Peyer's patch (tissue), 4 donors: ENCODE measurements around the gene ISLR2. TPM values are rescaled to one million over a fixed set of nuclear protein-coding genes. Genes with fewer than 3 reads are reported as not detected.
A peak's percentile ranks its signal among the peaks of the same experiment; 100 is the strongest.

ENCODE experiments used
- DNase-seq, 3 donors: peaks; one replicate each; pipeline ENCODE4 v3.0.0-alpha.2; 2017 to 2019
- H3K27ac ChIP-seq, 4 donors: fragments of 200-600 bp; sonication (generic); one replicate each; pipeline ENCODE4 v1.5.1; 2016 to 2019
- H3K27me3 ChIP-seq, 2 donors: fragments of 200-600 bp; sonication (generic); one replicate each; pipeline ENCODE4 v1.5.1; 2019
- H3K36me3 ChIP-seq, 3 donors: fragments of 200-600 bp; sonication (generic); one replicate each; pipeline ENCODE4 v1.5.1; 2016 to 2019
- H3K4me1 ChIP-seq, 4 donors: fragments of 200-600 bp; sonication (generic); one replicate each; pipeline ENCODE4 v1.5.1; 2016 to 2019
- H3K4me3 ChIP-seq, 4 donors: fragments of 200-600 bp; sonication (generic); 1 replicate in 3 of 4; 2 replicates in 1 of 4; pipeline ENCODE4 v1.5.1; 2016 to 2019; ENCODE audit warnings: mild to moderate bottlenecking in 1 of 4
- H3K9me3 ChIP-seq, 4 donors: fragments of 200-600 bp; sonication (generic); one replicate each; pipeline ENCODE4 v1.5.1; 2016 to 2019; ENCODE audit warnings: mild to moderate bottlenecking in 1 of 4
- POLR2A ChIP-seq, 2 donors: fragments of 450-650 bp; IDR thresholded peaks; one replicate each; pipeline ENCODE4 v1.5.1; 2017; ENCODE audit warnings: antibody characterized with exemption in 2 of 2, mild to moderate bottlenecking in 2 of 2, moderate library complexity in 2 of 2
- total RNA-seq, 4 donors: library from RNA; depleted of rRNA; stranded (reverse); fragments of >200 nt; gene quantifications; one replicate each; pipeline ENCODE4 v1.1.0, GENCODE V29; 2016
- TF ChIP-seq, protein P1 (sequence below), 6 experiments: fragments of 450-650 bp in 4 of 6; fragments of 200-600 bp in 2 of 6; sonication (generic) in 1 of 6; IDR thresholded peaks; one replicate each; pipeline ENCODE4 v1.5.1; 2017 to 2019; ENCODE audit warnings: antibody characterized with exemption in 6 of 6, mild to moderate bottlenecking in 3 of 6, moderate library complexity in 1 of 6

ISLR2 gene
- total RNA-seq, 4 donors from 2014 or later = 0.66 to 0.94 (median 0.70) TPM; not detected in 1

DNA sequence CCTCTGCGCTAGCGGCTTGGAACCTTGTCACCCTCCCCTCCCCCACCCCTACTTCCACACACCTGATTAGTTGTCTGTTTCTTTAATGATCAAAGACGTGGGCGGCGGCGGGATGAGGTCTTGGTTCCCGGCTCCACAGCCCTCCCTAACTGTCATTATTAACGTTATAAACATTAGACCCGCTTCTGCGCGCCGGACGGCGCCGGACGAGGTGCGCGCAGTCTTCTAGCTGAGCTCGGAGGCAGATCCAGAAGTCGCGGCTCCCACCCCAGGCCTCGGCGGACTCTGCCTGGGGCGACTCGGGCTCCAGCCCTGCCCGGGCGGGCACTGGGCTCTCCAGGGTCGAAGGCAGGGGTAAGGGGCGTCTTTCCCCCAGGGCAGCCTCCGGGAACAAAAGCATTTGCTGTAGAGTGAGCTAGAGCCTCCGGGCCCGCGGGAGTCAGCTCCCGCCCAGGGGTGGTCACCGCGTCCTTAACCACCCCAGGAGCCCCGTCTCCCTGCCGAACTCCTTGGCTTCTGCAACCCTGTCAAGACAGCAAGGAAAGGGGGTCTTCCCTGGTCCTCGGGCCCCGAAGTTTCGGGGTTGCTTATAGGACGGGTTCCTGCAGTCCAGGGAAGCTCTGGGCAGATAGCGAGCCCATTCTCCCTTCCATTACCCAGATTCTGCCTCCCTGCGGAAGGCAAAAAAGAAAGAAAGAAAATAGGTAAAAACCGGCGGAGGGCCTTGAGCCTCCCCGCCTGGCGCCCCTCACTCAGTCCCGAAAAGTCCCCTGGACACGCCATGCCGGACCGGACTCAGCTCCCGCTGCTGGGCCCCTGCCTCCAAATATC is 2.2 kb upstream of the ISLR2 start:
- Histone ChIP-seq H3K4me3 (peak overlapping the region in 3 of 4 donors; percentile 35 to 52 (median 41)), H3K9me3 (no peaks in the 10 kb centered on the region), H3K27me3 (peaks cover 0 to 47% of the 10 kb centered on the region in 2 donors), H3K27ac (no peak overlapping the region), H3K36me3 (no peaks in the 10 kb centered on the region), H3K4me1 (peaks cover 0 to 35% (median 14%) of the 10 kb centered on the region in 4 donors)
- TF ChIP-seq POLR2A (IDR thresholded peaks at IDR 0.05) = no peak
- TF ChIP-seq, protein P1, sequence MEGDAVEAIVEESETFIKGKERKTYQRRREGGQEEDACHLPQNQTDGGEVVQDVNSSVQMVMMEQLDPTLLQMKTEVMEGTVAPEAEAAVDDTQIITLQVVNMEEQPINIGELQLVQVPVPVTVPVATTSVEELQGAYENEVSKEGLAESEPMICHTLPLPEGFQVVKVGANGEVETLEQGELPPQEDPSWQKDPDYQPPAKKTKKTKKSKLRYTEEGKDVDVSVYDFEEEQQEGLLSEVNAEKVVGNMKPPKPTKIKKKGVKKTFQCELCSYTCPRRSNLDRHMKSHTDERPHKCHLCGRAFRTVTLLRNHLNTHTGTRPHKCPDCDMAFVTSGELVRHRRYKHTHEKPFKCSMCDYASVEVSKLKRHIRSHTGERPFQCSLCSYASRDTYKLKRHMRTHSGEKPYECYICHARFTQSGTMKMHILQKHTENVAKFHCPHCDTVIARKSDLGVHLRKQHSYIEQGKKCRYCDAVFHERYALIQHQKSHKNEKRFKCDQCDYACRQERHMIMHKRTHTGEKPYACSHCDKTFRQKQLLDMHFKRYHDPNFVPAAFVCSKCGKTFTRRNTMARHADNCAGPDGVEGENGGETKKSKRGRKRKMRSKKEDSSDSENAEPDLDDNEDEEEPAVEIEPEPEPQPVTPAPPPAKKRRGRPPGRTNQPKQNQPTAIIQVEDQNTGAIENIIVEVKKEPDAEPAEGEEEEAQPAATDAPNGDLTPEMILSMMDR (IDR thresholded peaks at IDR 0.05) = no peak
- DNase-seq = peak in 2 of 3 donors; percentile 15 to 50

DNA sequence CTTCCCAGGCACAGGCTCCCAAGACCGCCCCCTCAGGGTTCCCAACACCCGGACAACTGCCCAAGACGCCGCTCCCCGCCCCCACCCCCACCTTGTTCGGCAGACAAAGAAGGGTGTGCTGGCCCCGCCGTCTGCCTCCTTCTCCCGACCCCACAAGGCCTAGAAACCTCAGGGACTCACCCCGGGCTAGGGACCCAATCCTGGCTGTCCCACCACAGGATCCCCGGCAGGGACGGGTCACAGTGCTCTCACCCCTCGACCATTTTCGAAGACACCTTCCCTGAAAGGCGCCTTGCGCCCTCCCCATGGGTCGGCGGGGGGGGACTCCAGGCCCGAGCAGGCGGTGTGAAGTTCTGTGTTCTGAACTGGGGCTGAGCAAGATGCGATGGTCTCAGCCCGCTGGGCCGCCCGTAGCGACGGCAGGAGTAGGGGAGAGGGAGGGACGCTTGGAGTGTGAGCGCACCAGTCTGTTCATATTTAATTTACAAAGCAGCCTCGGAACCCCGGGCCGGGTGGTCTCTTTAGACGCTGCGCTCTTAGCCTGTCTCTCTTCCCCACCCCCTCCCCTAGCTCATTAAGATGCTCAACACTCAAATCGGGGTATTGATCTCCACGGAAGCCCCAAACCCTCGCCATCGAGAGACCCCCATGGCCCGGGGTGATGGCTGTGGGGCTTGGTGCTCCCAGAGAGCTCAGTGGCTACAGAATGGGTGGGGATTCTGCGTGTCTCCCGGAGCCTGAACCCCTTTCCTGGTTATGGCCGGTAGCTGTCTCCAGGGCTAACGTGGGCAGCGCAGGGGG is 1.4 kb upstream of the ISLR2 start:
- H3K4me3 ChIP-seq = peak overlapping the region in 1 of 4 donors; percentile 35
- DNase-seq = peak in 1 of 3 donors; percentile 12
- H3K27ac ChIP-seq = no peak overlapping the region
- H3K36me3 ChIP-seq = no peaks in the 10 kb centered on the region
- TF ChIP-seq, protein P1 (IDR thresholded peaks at IDR 0.05) = no peak
- TF ChIP-seq POLR2A (IDR thresholded peaks at IDR 0.05) = no peak
- H3K9me3 ChIP-seq = no peaks in the 10 kb centered on the region
- H3K27me3 ChIP-seq = peaks cover 0 to 54% of the 10 kb centered on the region in 2 donors
- H3K4me1 ChIP-seq = peaks cover 0 to 31% (median 14%) of the 10 kb centered on the region in 4 donors

DNA sequence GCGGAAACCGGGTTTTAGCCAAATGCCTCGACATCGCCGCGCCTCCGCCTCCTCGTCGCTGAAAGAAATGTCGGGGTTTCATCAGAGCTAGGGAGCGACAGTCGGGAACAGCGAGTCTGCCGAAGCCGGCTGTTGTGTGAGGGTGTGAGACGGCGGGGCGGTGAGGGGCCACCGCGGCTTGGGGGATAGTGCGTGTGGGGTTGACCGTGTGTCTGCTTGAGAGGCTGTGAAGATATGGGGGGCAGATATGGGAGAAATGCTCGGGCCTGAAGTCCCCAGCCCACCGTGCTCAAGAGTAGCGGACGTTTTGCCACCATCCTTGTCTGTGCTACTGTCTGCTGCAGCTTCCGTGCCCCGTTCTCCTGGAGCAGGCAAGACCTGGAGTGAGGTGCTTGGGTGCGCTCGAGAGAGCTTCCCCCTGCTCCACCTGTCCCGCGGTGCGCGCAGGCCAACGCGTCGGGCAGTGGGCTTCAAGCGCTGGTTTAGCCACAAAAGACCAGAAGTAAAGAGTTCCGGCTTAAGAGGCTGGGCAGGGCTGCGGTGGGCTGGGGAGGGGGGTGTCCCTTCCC is 716 bp upstream of the ISLR2 start:
- peak overlapping the region in 1 of 4 donors; percentile 13 for H3K4me3 ChIP-seq
- H3K27ac ChIP-seq = no peak overlapping the region
- no peaks in the 10 kb centered on the region for H3K9me3 ChIP-seq
- no peaks in the 10 kb centered on the region for H3K36me3 ChIP-seq
- TF ChIP-seq, protein P1 (IDR thresholded peaks at IDR 0.05) = no peak
- TF ChIP-seq POLR2A (IDR thresholded peaks at IDR 0.05) = no peak
- DNase-seq = peak in 1 of 3 donors; percentile 12
- peaks cover 0 to 61% of the 10 kb centered on the region in 2 donors for H3K27me3 ChIP-seq
- peaks cover 0 to 35% (median 16%) of the 10 kb centered on the region in 4 donors for H3K4me1 ChIP-seq

DNA sequence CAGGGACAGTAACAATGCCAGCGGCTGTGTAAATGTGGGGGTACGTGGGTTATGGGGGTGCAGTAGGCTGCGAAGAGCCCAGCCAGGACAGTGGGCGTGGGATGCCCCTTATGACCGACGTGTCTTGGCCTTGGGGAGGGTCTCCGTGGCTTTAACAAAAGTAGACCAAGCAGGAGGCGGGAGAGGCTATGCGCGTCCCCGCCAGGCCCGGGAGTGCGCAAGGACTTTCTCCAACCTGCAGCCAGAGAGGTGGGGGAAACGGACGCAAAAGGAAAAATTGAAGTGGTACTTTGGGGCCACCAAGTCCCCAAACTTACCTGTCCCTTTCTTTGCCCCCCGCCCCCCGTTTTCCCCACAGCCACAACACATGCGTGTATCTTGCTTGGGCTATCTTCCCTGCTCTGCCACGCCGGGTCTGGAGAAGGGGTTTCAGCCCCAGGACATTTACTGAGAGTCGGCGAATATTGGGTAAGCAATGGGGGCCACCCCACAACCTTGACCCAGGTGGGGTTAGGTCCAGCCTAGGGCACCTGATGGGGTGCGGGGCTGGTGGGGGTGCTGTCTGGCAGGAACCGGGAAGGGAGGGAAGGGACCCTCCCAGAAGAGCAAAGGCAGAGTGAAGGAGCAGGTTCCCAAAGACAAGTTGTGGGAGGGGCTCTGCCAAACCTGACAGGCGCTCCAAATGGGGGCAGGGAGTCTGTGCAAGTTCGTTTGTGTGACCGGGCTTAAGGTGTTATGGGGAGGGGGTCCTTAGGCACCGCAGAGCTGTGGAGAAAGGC is 652 bp downstream of the ISLR2 start:
- H3K9me3 ChIP-seq = no peaks in the 10 kb centered on the region
- no peaks in the 10 kb centered on the region for H3K36me3 ChIP-seq
- DNase-seq = peak in 1 of 3 donors; percentile 6
- no peak overlapping the region for H3K27ac ChIP-seq
- H3K4me3 ChIP-seq = no peak overlapping the region
- H3K27me3 ChIP-seq = peaks cover 0 to 73% of the 10 kb centered on the region in 2 donors
- H3K4me1 ChIP-seq = peaks cover 0 to 46% (median 23%) of the 10 kb centered on the region in 4 donors
- TF ChIP-seq, protein P1 (IDR thresholded peaks at IDR 0.05) = no peak
